AML-193 (cell line): ENCODE results near the gene PSRC1.
"Not testable (repeated sequence)": the region's sequence is repeated elsewhere in the genome, so short reads cannot be mapped to it uniquely, and the experiment has no call there.

Source experiments
- DNase-seq, 2 experiments: peaks; one replicate each; lab custom pipeline; 2025; lab: John Stamatoyannopoulos, UW

The PSRC1 gene

GRCh38 chr1:109282952-109283747 is at the start of gene PSRC1:
Gene PSRC1, minus strand, starts transcription at chr1:109283145.
- DNase-seq = peak; percentile 89 to 90

GRCh38 chr1:109331113-109331512 is 48.2 kb upstream of the PSRC1 start:
- no peak for DNase-seq

GRCh38 chr1:109327285-109327684 is 44.3 kb upstream of the PSRC1 start:
- DNase-seq = no peak

- DNase-seq = no peak
Observed at GRCh38 chr1:109322974-109323373, 40.0 kb upstream of the PSRC1 start.

GRCh38 chr1:109319114-109319513 is 36.2 kb upstream of the PSRC1 start:
- no peak for DNase-seq

GRCh38 chr1:109316506-109316905 is 33.6 kb upstream of the PSRC1 start:
- DNase-seq = no peak

GRCh38 chr1:109315288-109315687 is 32.3 kb upstream of the PSRC1 start:
- no peak for DNase-seq

- no peak for DNase-seq
Observed at GRCh38 chr1:109314795-109315194, 31.9 kb upstream of the PSRC1 start.

- DNase-seq = peak; percentile 59 to 64
Observed at GRCh38 chr1:109312978-109313775, 30.2 kb upstream of the PSRC1 start.

- DNase-seq = no peak
Observed at GRCh38 chr1:109312246-109312645, 29.3 kb upstream of the PSRC1 start.

GRCh38 chr1:109309347-109309746 is 26.4 kb upstream of the PSRC1 start:
- no peak for DNase-seq

- no peak for DNase-seq
Observed at GRCh38 chr1:109307274-109308021, 24.5 kb upstream of the PSRC1 start.

- DNase-seq = no peak
Observed at GRCh38 chr1:109306832-109307273, 23.9 kb upstream of the PSRC1 start, which contains the start of gene MYBPHL. Gene MYBPHL, minus strand, starts transcription at chr1:109307011. Its CDS starts 20 bp downstream, at chr1:109306991.

GRCh38 chr1:109305991-109306390 is 23.0 kb upstream of the PSRC1 start:
- DNase-seq = not testable (repeated sequence)

- DNase-seq = no peak
Observed at GRCh38 chr1:109304226-109304920, 21.4 kb upstream of the PSRC1 start.

GRCh38 chr1:109301874-109302273 is 18.9 kb upstream of the PSRC1 start:
- no peak for DNase-seq

- no peak for DNase-seq
Observed at GRCh38 chr1:109300650-109301151, 17.8 kb upstream of the PSRC1 start.

- no peak for DNase-seq
Observed at GRCh38 chr1:109299558-109300343, 16.8 kb upstream of the PSRC1 start.

- no peak for DNase-seq
Observed at GRCh38 chr1:109298666-109299557, 16.0 kb upstream of the PSRC1 start.

GRCh38 chr1:109296782-109297181 is 13.8 kb upstream of the PSRC1 start:
- DNase-seq = no peak
